ENCODE measurements around the gene NRL.

The NRL gene

DNA sequence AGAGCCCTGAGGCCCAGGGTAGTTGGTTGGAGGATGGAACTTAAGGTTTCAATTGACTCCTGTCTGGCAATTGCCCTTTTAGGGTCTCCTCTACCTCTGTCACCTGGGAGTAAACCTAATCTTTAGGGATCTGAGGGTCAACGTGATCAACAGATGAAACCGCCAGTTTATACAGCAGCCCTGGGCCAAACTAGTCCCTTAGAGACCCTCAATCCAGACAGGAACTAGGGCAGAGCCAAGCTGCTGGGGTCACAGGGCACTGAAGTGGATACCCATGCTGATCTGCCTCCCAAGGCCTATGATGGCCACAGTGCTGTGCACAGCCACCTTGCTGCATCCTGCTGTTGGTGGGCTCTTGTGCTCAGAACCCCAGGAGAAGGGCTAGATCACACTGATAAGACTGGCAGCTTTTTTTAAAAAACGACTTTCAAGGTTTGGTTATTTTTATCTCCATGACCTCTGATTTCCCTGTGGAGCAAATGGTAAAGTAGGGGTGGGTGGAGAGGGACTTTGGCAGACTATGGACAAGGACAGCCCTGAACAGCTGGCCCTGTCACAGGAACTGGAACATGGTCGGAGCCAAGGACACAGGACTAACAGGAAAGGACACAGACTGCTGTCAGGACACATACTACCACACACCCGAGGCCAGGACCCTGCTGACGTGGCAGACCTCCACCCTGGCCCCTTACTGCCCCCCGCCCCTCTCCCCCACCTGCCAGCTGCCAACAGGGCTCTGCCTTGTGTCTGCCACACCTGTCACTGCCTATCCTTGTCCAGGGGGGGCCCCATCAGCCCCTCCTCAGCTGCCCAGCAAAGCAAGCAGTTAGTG, 16.2 kb upstream of the NRL start:
- H3K4me3 ChIP-seq: no peak overlapping the region
- peak overlapping the region in 1 of 21 experiments; percentile 14 for H3K27ac ChIP-seq

DNA sequence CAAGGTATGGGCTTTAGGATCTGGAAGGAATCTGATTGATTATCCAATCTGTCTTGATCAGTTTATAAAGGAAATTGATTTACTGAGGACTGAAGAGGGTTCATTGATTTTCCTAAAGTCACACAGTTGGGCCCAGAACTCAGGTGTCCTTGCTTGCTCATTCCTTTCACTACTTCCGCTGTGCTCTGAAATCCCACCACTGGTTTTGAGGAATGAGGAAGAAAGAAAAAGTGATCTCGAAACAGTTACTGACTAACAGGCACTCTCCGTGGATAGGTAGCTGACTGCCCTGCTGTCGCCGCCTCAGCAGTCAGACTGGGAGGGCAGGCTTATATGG, 15.6 kb upstream of the NRL start, which contains the start of gene FITM1:
FITM1 (plus strand) TSS at position 280 of the 337 bp plus-strand sequence. CDS start 905 bp downstream, outside the sequence.
- peak within 1 kb of the TSS in 1 of 21 experiments; percentile 14 for H3K27ac ChIP-seq

DNA sequence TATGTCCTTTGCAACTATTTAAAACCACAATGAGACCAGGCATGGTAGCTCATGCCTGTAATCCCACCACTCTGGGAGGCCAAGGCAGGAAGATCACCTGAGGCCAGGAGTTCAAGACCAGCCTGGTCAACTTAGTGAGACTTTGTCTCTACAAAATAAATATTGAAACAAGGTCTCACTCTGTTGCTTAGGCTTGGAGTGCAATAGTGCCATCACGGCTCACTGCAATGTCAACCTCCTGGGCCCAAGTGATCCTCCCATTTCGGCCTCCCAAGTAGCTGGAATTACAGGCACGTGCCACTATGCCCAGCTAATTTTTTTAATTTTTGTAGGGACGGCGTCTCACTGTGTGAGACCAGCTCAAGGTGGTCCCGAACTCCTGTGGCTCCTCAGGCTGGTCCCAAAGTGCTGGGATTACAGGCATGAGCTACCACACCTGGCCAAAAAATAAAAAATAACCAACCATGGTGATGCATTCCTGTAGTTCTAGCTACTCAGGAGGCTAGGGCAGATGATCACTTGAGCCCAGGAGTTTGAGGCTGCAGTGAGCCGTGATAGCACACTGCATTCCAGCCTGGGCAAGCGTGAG, 14.8 kb upstream of the NRL start:
- no peak overlapping the region for H3K27ac ChIP-seq
- no peak overlapping the region for H3K4me3 ChIP-seq

More for the DNA sequence above, 15.6 kb upstream of the NRL start, which contains the start of gene FITM1:
- H3K4me3 ChIP-seq: no peak within 1 kb of the TSS

DNA sequence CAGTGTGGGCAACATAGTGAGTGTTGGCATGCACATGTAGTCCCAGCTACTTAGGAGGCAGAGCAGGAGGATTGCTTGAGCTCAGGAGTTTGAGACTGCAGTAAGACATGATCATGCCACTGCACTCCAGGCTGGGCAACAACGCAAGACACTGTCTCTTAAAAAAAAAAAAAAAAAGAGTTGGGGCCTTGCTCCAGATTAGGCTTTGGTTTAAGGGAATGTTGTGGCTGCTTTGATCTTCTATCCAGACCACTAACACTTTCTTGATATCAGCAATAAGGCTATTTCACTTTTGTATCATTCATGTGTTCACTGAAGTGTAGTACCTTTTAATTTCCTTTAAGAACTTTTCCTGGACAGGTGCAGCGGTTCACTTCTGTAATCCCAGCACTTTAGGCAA, 12.9 kb upstream of the NRL start:
- Histone ChIP-seq H3K27ac (no peak overlapping the region), H3K4me3 (no peak overlapping the region)

DNA sequence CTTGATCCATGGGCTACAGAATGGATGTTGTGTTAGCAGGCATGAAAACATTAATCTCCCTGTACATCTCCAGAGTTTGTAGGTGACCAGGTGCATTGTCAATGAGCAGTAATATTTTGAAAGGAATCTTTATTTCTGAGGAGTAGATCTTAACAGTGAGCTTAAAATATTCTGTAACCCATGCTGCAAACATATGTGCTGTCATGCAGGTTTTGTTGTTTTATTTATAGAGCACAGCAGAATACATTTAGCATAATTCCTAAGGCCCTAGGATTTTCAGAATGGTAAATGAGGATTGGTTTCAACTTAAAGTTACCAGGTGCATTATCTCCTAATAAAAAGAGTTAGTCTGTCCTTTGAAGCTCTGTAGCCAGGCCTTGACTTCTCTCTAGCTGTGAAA, 12.2 kb upstream of the NRL start:
- H3K27ac ChIP-seq: no peak overlapping the region
- H3K4me3 ChIP-seq: no peak overlapping the region

DNA sequence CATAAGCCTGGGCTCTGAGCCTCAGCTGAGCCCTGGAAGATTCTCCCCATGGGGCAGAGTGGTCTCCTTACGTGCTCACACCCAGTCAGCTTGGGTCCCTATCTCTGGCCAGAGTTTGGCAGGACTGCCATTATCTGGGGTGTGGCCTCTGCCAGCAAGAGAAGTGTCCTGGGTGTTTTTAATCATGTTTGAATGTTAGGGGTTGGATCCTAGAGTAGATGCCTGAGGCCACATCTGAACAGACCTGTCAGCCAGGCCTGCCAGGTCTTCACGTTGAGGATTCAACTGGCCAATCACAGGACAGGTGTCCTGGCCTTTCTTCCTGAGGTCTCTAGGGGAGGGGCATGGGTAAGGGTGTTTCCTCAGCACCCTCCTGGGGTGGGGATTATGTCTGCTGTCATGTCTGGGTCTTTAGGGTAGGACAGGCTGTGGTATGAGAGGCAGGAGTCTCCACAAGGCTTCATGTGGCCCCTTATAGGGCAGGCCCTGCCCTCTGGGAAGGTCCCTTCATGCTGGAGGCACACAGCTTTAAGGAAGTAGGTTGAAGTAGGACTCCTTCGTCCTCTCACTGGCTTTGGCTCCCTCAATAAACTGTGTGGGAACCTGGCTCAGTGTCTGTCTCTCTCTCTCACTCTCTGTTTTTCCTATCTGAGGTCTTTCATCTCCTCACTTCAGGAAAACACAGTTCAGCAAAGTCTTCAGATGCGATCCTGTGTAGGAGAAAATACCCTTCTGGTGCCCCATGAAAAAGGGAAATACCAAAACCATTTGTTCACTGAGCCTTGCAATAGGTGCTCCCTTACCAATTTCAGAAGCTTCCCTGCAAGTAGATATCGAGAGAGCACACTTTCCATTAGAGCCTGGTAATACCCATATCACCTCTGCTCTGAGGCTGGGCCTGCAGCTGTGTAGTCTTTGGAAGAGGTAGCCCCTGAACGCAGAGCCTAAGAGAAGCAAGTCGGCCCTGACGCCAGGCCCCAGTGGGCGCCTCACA, 9.0 kb upstream of the NRL start:
- peak overlapping the region in 1 of 21 experiments; percentile 55 for H3K27ac ChIP-seq
- H3K4me3 ChIP-seq: no peak overlapping the region

DNA sequence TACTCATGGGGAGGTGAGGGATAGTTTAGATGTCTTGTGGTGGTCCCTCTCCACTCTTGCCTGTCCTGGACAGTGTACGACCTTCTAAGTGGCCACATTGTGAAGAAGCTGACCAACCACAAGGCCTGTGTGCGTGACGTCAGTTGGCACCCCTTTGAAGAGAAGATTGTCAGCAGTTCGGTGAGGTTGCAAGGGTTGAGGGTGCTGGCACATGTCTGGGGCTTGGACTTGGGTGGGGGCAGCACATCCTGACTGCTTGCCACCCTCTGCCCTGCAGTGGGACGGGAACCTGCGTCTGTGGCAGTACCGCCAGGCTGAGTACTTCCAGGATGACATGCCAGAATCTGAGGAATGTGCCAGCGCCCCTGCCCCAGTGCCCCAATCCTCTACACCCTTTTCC, 8.1 kb upstream of the NRL start:
- no peak overlapping the region for H3K4me3 ChIP-seq
- H3K27ac ChIP-seq: no peak overlapping the region

DNA sequence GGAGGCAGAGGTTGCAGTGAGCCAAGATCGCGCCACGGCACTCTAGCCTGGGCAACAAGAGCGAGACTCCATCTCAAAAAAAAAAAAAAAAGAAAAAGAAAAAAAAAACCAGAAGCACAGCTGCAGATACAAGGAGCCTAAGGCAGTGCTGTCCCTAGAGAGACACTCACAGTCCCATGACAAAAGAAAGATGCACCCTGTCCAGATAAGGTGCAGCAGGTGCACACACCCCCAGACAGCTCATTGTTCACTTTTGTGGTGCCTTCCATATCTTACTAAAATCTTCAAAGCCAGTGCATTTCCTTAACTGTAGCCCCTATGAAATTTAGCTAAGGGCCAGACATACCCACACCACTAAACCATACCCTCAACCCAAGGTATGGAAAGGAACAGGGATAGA, 7.7 kb upstream of the NRL start:
- no peak overlapping the region for H3K4me3 ChIP-seq
- H3K27ac ChIP-seq: no peak overlapping the region

DNA sequence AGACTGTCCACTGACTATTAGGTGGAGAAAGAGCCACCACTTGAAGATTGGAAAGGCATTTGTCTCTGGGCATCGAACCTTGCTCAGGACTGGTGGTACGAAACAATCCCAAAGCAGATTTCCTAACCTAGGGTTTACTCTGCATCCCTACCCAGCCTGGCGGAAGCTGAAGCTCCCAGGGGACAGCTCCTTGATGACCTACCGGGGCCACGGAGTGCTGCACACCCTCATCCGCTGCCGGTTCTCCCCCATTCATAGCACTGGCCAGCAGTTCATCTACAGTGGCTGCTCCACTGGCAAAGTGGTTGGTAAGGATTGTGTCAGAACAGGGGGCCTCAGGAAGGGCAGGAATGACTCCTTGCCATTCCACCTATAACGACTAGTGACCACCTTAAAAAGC, 6.5 kb upstream of the NRL start:
- Histone ChIP-seq H3K27ac (no peak overlapping the region), H3K4me3 (no peak overlapping the region)

DNA sequence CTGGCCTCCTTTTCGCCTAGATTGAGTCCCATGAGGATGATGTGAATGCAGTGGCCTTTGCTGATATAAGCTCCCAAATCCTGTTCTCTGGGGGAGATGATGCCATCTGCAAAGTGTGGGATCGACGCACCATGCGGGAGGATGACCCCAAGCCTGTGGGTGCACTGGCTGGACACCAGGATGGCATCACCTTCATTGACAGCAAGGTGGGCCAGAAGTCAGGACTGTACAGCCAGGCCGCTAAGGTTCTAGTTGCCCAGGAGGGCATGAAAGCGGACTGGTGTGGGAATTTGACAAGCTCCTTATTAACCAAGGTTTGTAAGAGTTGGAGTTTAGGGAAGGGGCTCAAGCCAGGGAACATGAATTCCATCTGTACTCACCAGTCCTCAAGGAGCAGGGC, 4.9 kb upstream of the NRL start:
- Histone ChIP-seq H3K4me3 (no peak overlapping the region), H3K27ac (no peak overlapping the region)

DNA sequence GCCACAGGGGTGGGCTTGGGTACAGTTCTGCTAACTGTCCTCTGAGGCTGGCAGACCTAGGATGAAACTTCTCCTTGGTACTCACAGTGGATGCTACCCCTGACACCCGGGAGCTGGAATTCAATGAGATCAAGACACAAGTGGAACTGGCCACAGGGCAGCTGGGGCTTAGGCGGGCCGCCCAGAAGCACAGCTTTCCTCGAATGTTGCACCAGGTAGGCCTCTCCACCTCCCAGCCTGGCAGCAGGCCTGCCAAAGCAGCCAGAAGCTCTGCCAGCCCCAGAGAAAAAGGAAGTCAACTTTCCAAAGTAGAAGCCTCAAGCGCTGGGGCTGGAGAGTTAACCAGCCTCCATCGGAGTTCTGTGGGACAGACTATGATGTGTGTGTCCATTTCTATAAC, 2.4 kb upstream of the NRL start:
- no peak overlapping the region for H3K27ac ChIP-seq
- no peak overlapping the region for H3K4me3 ChIP-seq

DNA sequence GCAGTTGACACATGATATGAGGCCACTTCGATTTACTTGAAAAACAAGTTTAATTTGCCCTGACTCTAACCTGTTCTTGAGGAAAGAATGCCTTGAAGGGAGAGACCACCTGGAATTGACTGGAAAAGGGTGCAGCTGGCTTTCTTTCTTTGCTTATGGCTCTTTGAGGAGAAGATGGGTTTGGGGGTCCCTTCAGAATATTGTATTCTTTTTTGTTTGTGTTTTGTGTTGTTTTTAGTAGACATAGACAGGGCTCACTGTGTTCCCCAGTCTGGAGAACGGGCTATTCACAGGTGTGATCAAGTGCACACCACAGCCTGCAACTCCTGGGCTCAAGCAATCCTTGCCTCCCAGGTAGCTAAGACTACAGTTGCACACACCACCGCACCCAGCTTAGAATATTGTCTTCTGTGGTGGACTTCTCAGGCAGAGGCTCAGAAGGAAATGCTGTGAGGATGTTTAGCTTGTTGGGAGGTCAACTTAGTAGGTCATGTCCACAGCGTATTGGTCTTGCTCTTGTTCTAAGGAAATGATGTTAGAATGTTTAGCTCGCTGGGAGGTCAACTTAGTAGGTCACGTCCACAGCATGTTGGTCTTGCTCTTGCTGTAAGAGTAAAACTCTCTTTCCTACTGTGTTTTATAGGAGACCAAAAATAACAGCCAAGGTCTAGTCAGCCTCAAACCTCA, 1.5 kb upstream of the NRL start:
- peak overlapping the region in 5 of 7 experiments; percentile 55 to 68 (median 62) for H3K4me3 ChIP-seq
- H3K27ac ChIP-seq: peak overlapping the region in 4 of 21 experiments; percentile 72 to 99 (median 96)

DNA sequence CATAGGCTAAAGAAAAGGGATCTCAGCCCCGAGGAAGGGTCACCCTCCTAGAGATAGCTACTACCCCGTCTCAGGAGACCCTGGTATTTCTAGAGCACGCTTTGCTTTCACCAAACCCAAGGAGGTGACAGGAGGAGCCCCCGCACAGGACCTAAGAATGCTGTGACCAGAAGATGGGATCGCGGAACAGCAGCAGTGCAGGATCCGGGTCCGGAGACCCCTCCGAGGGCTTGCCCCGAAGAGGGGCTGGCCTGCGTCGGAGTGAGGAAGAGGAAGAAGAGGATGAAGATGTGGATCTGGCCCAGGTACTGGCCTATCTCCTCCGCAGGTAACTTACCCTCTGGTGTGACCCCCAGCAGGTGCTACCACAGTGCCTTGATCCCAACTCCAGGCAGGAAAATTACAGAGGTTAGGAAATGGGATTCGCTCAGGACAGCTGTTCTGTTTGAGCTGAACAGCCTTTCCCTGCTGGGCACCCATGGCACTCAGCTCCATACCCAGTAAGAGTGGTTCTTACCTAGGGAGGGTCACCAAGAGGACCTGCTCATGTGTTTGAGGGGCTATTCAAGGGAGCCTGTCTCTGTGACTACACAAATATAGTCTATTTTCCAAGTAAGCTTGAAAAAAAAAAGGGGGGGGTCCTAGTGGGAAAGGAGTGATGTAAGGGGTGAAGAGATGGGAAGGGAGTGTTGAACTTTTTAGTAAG, 826 bp upstream of the NRL start:
- Histone ChIP-seq H3K27ac (peak overlapping the region in 20 of 21 experiments; percentile 35 to 99 (median 99)), H3K4me3 (peak overlapping the region; percentile 50 to 69 (median 62))

DNA sequence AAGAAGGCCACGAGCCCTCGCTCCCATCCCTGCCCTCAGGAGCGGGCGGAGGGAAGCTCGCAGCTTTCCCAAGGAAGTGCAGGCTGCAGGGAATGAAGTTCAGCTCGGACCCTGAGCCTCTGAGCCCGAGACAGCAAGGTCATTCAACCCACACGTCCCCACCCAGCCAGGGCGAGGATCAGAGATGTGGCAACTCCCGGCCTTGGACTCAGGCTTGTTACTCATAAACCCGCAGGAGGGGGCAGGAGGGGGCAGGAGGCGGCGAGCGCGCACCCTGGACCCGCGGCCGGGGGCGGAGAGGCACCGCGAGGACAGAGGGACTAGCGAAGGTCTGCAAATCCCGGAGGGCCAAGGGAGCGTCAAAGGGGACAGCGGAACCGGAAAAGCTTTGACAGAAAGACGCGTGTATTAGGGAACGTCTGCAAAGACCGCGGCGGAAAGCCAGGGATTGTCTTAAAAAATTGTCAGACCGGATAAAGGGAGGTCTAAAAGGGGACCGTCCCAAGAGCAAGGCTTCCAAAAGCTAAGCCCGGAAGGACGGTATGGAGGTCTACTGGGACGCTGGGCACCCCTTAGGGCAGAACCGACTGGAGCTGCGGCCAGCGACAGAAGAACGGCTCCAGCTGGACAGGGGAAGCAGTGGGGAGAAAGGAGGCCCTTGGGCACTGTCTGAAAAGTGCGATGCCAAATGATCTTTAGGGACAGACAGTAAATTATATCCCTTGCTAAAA, 783 bp downstream of the NRL start:
- Histone ChIP-seq H3K27ac (peak overlapping the region; percentile 81 to 99 (median 99)), H3K4me3 (peak overlapping the region; percentile 50 to 69 (median 62))

DNA sequence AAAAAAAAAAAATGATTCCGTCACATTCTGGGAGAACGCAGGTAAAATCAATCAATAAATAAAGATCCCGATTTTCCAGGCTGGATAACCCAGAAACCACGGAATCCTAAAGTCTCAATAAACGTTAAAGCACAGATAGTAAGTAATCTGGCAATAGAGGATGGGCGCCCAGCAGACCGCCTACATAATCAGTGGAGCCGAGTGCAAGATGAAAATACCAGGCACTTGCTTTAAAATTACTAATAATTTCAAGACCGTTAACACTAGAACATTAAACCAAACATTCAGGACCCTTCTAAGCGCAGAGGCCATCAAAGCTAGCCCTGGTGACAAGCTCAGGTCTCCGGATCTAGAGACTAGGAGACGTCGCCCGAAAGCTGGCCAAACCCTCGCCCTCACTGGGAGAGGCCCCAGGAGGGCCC, 1.4 kb downstream of the NRL start:
- peak overlapping the region; percentile 81 to 99 (median 99) for H3K27ac ChIP-seq
- peak overlapping the region; percentile 50 to 69 (median 62) for H3K4me3 ChIP-seq

DNA sequence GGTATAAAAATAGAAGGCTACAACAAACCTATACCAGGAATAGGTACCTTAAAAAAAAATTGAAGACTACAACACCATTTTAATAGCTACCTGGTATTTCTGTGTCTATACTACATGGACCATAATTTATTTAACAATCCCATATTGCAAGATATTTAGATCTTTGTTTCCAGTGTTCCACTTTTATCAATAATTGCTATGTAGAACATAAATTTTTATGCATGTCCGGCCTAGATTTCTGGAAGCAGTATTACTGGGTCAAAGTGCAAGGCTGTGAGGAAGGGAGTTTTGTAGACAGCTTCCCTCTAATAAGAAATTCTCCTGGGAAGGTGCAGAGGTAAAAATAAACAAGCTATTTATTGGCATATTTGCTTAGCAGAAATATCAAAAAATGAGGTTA, 4.2 kb downstream of the NRL start:
- Histone ChIP-seq H3K4me3 (no peak overlapping the region), H3K27ac (no peak overlapping the region)

DNA sequence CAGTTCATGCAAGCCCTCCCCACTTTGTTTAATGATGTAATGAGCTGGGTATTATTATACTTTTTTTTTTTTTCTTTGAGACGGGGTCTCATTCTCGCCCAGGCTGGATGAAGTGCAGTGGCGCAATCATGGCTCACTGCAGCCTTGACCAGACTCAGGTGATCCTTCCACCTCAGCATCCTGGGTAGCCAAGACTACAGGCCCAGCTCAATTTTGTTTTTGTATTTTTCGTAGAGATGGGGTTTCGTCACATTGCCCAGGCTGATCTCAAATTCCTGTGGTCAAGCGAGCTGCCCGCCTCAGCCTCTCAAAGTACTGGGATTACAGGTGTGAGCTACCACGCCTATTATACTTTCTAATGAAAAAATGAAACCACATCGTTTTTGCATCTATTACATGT, 4.7 kb downstream of the NRL start:
- Histone ChIP-seq H3K27ac (no peak overlapping the region), H3K4me3 (no peak overlapping the region)

DNA sequence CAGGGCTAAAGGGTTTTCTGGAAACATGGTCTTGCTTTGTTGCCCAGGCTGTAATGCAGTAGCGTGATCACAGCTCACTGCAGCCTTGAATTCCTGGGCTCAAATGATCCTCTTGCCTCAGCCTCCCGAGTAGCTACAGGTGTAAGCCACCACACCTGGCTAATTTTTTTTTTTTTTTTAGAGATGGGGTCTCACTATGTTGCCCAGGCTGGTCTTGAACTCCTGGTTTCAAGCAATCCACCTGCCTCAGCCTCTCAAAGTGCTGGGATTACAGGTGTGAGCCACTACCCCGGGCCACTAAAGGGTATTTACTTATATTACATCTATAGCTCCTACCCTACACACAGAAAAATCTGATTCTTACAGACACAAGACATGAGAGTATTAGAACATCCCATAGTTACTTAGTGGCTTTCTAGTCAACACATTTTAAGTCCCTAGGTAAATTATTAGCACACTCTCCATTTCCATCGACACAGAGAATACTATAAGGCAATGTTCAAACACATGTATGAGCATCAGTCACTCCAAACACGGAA, 6.3 kb downstream of the NRL start:
- no peak overlapping the region for H3K4me3 ChIP-seq
- H3K27ac ChIP-seq: peak overlapping the region in 8 of 21 experiments; percentile 3 to 84 (median 56)

Data from skin epidermis (tissue), 12 donors.